SK-N-SH treated with all-trans-retinoic acid at 6 μM for 48 hours (cell line): Measurements from ENCODE around the gene CYTH3.
A peak's percentile ranks its signal among the peaks of the same experiment; 100 is the strongest.
"Not testable (repeated sequence)": the region's sequence is repeated elsewhere in the genome, so short reads cannot be mapped to it uniquely, and the experiment has no call there.

Experiments
- ATAC-seq: fragments of 200-7000 bp; cut with Tn5 transposase; 3 replicates; pipeline ENCODE4 v1.9.1; 2020; ENCODE audit warnings: mild to moderate bottlenecking, moderate library complexity
- ARNTL ChIP-seq: fragments of 450-650 bp; formaldehyde crosslinking; IDR thresholded peaks from 2 replicates; pipeline ENCODE4 v1.5.0; 2020; ENCODE audit warnings: low read depth, mild to moderate bottlenecking, moderate library complexity, borderline replicate concordance
- BACH2 ChIP-seq: fragments of 250-450 bp; sonication (Bioruptor Pico); IDR thresholded peaks from 2 replicates; pipeline ENCODE4 v1.9.0; 2021; ENCODE audit warnings: mild to moderate bottlenecking, borderline replicate concordance
- CREB5 ChIP-seq: fragments of 250-450 bp; sonication (Bioruptor Pico); IDR thresholded peaks from 2 replicates; pipeline ENCODE4 v1.5.1; 2020; ENCODE audit warnings: low read depth, mild to moderate bottlenecking, moderate library complexity
- CSDC2 ChIP-seq: fragments of 250-450 bp; sonication (Bioruptor Pico); IDR thresholded peaks from 2 replicates; pipeline ENCODE4 v1.5.0; 2020; ENCODE audit warnings: mild to moderate bottlenecking, moderate library complexity
- CSRNP3 ChIP-seq: fragments of 250-450 bp; sonication (Bioruptor Pico); IDR thresholded peaks from 2 replicates; pipeline ENCODE4 v1.5.1; 2021; ENCODE audit warnings: mild to moderate bottlenecking, moderate library complexity
- ESRRG ChIP-seq: fragments of 250-450 bp; sonication (Bioruptor Pico); IDR thresholded peaks from 2 replicates; pipeline ENCODE4 v1.6.1; 2021; ENCODE audit warnings: mild to moderate bottlenecking
- ISL1 ChIP-seq: fragments of 250-450 bp; sonication (Bioruptor Pico); IDR thresholded peaks from 2 replicates; pipeline ENCODE4 v2.1.2; 2022; ENCODE audit warnings: mild to moderate bottlenecking, moderate library complexity
- OSR1 ChIP-seq: fragments of 250-450 bp; sonication (Bioruptor Pico); IDR thresholded peaks from 2 replicates; pipeline ENCODE4 v1.8.0; 2022; ENCODE audit warnings: moderate library complexity, mild to moderate bottlenecking, inconsistent platforms
- PPARA ChIP-seq: fragments of 250-450 bp; sonication (Bioruptor Pico); IDR thresholded peaks from 2 replicates; pipeline ENCODE4 v1.5.0; 2020; ENCODE audit warnings: mild to moderate bottlenecking, borderline replicate concordance
- RARB ChIP-seq: fragments of 250-450 bp; sonication (Bioruptor Pico); IDR thresholded peaks from 2 replicates; pipeline ENCODE4 v1.8.0; 2021; ENCODE audit warnings: mild to moderate bottlenecking, moderate library complexity
- SNAI2 ChIP-seq: fragments of 250-450 bp; sonication (Bioruptor Pico); IDR thresholded peaks from 2 replicates; pipeline ENCODE4 v1.5.0; 2020; ENCODE audit warnings: mild to moderate bottlenecking, moderate library complexity
- TCF4 ChIP-seq: fragments of 250-450 bp; sonication (Bioruptor Pico); IDR thresholded peaks from 2 replicates; pipeline ENCODE4 v1.8.0; 2021; ENCODE audit warnings: mild to moderate bottlenecking, moderate library complexity, borderline replicate concordance
- TOX ChIP-seq: fragments of 250-450 bp; sonication (Bioruptor Pico); IDR thresholded peaks from 2 replicates; pipeline ENCODE4 v1.8.0; 2021; ENCODE audit warnings: mild to moderate bottlenecking, moderate library complexity, borderline replicate concordance
- TSHZ2 ChIP-seq: fragments of 250-450 bp; sonication (Bioruptor Pico); IDR thresholded peaks from 2 replicates; pipeline ENCODE4 v1.5.0; 2020; ENCODE audit warnings: mild to moderate bottlenecking, moderate library complexity
- ZFP3 ChIP-seq: fragments of 250-450 bp; sonication (Bioruptor Pico); IDR thresholded peaks from 2 replicates; pipeline ENCODE4 v1.5.0; 2020; ENCODE audit warnings: mild to moderate bottlenecking, moderate library complexity
- ZFP30 ChIP-seq: fragments of 450-650 bp; formaldehyde crosslinking; IDR thresholded peaks from 2 replicates; pipeline ENCODE4 v1.5.0; 2022; ENCODE audit warnings: mild to moderate bottlenecking, moderate library complexity
- ZNF565 ChIP-seq: fragments of 450-650 bp; formaldehyde crosslinking; conservative IDR thresholded peaks from 2 replicates; pipeline ENCODE4 v1.5.0; 2020; ENCODE audit warnings: low read depth, mild to moderate bottlenecking, moderate library complexity
- ZNF70 ChIP-seq: fragments of 450-650 bp; formaldehyde crosslinking; IDR thresholded peaks from 2 replicates; pipeline ENCODE4 v1.5.0; 2020; ENCODE audit warnings: mild to moderate bottlenecking, moderate library complexity
- ZNF8 ChIP-seq: fragments of 450-650 bp; formaldehyde crosslinking; IDR thresholded peaks from 2 replicates; pipeline ENCODE4 v1.5.0; 2020; ENCODE audit warnings: mild to moderate bottlenecking, moderate library complexity

CYTH3 gene

GRCh38 chr7:6306471-6306870, 34.0 kb upstream of the CYTH3 start:
- TF ChIP-seq CREB5 (CRISPR knock-in tag): peak; percentile 80; the same call in 1 of the 2 replicates
- TF ChIP-seq SNAI2 (CRISPR knock-in tag): no peak
- peak; percentile 74; the same call in 1 of the 2 replicates for TF ChIP-seq ISL1 (CRISPR knock-in tag)

GRCh38 chr7:6305330-6305729, 32.9 kb upstream of the CYTH3 start:
- no peak for TF ChIP-seq TCF4
- TF ChIP-seq TOX (CRISPR knock-in tag): no peak
- no peak for TF ChIP-seq SNAI2 (CRISPR knock-in tag)
- TF ChIP-seq CSRNP3: no peak
- no peak for TF ChIP-seq OSR1 (CRISPR knock-in tag)
- TF ChIP-seq ZFP3 (CRISPR knock-in tag): no peak
- no peak for TF ChIP-seq ARNTL (CRISPR knock-in tag)
- no peak for TF ChIP-seq RARB (CRISPR knock-in tag)
- no peak for TF ChIP-seq CSDC2 (CRISPR knock-in tag)
- TF ChIP-seq TSHZ2 (CRISPR knock-in tag): no peak
- TF ChIP-seq PPARA (CRISPR knock-in tag): no peak
- TF ChIP-seq ZNF8 (CRISPR knock-in tag): no peak
- no peak for TF ChIP-seq ZFP30 (CRISPR knock-in tag)
- TF ChIP-seq CREB5 (CRISPR knock-in tag): no peak
- no peak for TF ChIP-seq BACH2 (CRISPR knock-in tag)
- TF ChIP-seq ISL1 (CRISPR knock-in tag): no peak
- no peak for TF ChIP-seq ZNF565 (CRISPR knock-in tag)
- ATAC-seq: no peak

More at GRCh38 chr7:6306471-6306870, 34.0 kb upstream of the CYTH3 start:
- peak; percentile 94 for ATAC-seq

- not testable (repeated sequence) for ATAC-seq
Measured at GRCh38 chr7:6301446-6301845, 29.0 kb upstream of the CYTH3 start.

GRCh38 chr7:6299774-6300173, 27.4 kb upstream of the CYTH3 start:
- TF ChIP-seq ZFP3 (CRISPR knock-in tag): no peak
- no peak for ATAC-seq

GRCh38 chr7:6294839-6295238, 22.4 kb upstream of the CYTH3 start:
- ATAC-seq: no peak
- TF ChIP-seq BACH2 (CRISPR knock-in tag): no peak
- no peak for TF ChIP-seq ZNF70 (CRISPR knock-in tag)
- no peak for TF ChIP-seq TSHZ2 (CRISPR knock-in tag)
- no peak for TF ChIP-seq SNAI2 (CRISPR knock-in tag)
- no peak for TF ChIP-seq CSRNP3
- no peak for TF ChIP-seq ZNF565 (CRISPR knock-in tag)
- TF ChIP-seq CSDC2 (CRISPR knock-in tag): no peak
- no peak for TF ChIP-seq ZNF8 (CRISPR knock-in tag)
- no peak for TF ChIP-seq RARB (CRISPR knock-in tag)
- no peak for TF ChIP-seq TOX (CRISPR knock-in tag)
- no peak for TF ChIP-seq CREB5 (CRISPR knock-in tag)
- no peak for TF ChIP-seq ESRRG
